ENCODE data around the gene TMEM63A.

GRCh38 chr1:225828706-225829345 lies 53.4 kb downstream of the TMEM63A start:
- no peak for TF ChIP-seq YY1 (IDR thresholded peaks at IDR 0.05; ENCODE audit: low read depth, low read length)
- no peak for TF ChIP-seq POLR2AphosphoS5 (IDR thresholded peaks at IDR 0.05; ENCODE audit: low read length)
- TF ChIP-seq JUND (IDR thresholded peaks at IDR 0.05; ENCODE audit: low read depth, low read length) = no peak
- no peak for TF ChIP-seq EZH2 (IDR thresholded peaks at IDR 0.05; ENCODE audit: borderline replicate concordance, control insufficient read depth, low read depth, low read length)
- TF ChIP-seq TARDBP (IDR thresholded peaks at IDR 0.05; ENCODE audit: borderline replicate concordance) = no peak
- no peak for TF ChIP-seq CTCF (IDR thresholded peaks at IDR 0.05 in 2 of 3, conservative IDR thresholded peaks at IDR 0.05 in 1 of 3; ENCODE audit: control insufficient read depth in 2 of 3, extremely low read depth in 1 of 3, insufficient read depth in 1 of 3, low read depth in 3 of 3, low read length in 3 of 3)
- TF ChIP-seq E4F1 (IDR thresholded peaks at IDR 0.05; ENCODE audit: borderline replicate concordance, partially characterized antibody) = no peak
- TF ChIP-seq CREB1 (IDR thresholded peaks at IDR 0.05; ENCODE audit: low read depth) = no peak
- no peak for TF ChIP-seq SUZ12 (IDR thresholded peaks at IDR 0.05; ENCODE audit: unreplicated experiment)
- no peak for TF ChIP-seq PRDM15 (CRISPR knock-in tag; IDR thresholded peaks at IDR 0.05)
- TF ChIP-seq EED (IDR thresholded peaks at IDR 0.05; ENCODE audit: low read depth) = no peak
